ENCODE data around the gene PELI3. TPM values are rescaled to one million over a fixed set of nuclear protein-coding genes. Genes with fewer than 3 reads are reported as not detected.
A peak's percentile ranks its signal among the peaks of the same experiment; 100 is the strongest.

Gene PELI3
- total RNA-seq, 1 experiment from 2014 or later = 22.9 TPM

DNA sequence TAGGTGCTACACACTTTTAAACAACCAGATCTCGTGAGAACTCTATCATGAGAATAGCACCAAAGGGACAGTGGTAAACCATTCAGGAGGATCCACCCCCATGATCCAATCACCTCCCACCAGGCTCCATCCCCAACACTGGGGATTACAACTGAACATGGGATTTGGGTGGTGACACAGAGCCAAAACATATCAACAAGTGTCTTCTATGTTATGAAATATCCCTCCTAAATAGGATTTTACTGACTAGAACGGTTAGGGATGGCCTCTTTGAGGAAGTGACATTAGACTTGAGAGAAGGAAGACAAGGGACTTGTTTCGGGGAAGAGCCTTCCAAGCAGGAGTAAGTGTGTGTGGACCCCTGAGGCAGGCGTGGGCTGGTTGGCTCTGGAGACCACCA is 16.1 kb upstream of the PELI3 start:
- TF ChIP-seq EZH2phosphoT487 (IDR thresholded peaks at IDR 0.05; ENCODE audit: borderline replicate concordance, low read length) (no peak), CTCF (conservative IDR thresholded peaks at IDR 0.05; ENCODE audit: low read depth, low read length) (no peak), EZH2 (IDR thresholded peaks at IDR 0.05; ENCODE audit: low read length, unreplicated experiment) (no peak)
- intact Hi-C loops (cut with micrococcal nuclease) = no loop called here

GRCh38 chr11:66451663-66452062 is 15.0 kb upstream of the PELI3 start:
- no peak for DNase-seq
- ATAC-seq = no peak
- POLR2A ChIA-PET (ENCODE audit: unreplicated experiment) = no interaction called here
- H4K20me1 ChIP-seq (ENCODE audit: low read length) = no peaks in the 10 kb centered on the region
- no peaks in the 10 kb centered on the region for H3K9me2 ChIP-seq (replicated peaks; ENCODE audit: low read length)
- no peak overlapping the region for H3K9ac ChIP-seq (ENCODE audit: low read length)
- H3K9me3 ChIP-seq (ENCODE audit: low read length) = no peaks in the 10 kb centered on the region
- peaks cover 5% of the 10 kb centered on the region for H3F3A ChIP-seq (ENCODE audit: low read length, unreplicated experiment)
- no peak overlapping the region for H3K27ac ChIP-seq (ENCODE audit: low read length)
- intact Hi-C loops (cut with micrococcal nuclease) = no loop called here
- no peak overlapping the region for H3K4me2 ChIP-seq (ENCODE audit: low read length)
- H3K36me3 ChIP-seq (ENCODE audit: low read depth, low read length) = no peaks in the 10 kb centered on the region
- H3K4me3 ChIP-seq (ENCODE audit: low read length) = no peak overlapping the region
- no TSS peak for BruUV-seq (replicated peaks)
- no peak overlapping the region for H2AFZ ChIP-seq (ENCODE audit: low read length)
- H3K27me3 ChIP-seq (ENCODE audit: low read length) = no peaks in the 10 kb centered on the region
- peaks cover 17% of the 10 kb centered on the region for H3K4me1 ChIP-seq (ENCODE audit: insufficient read depth, low read length)
- TF ChIP-seq EZH2phosphoT487 (IDR thresholded peaks at IDR 0.05; ENCODE audit: borderline replicate concordance, low read length) (no peak), EZH2 (IDR thresholded peaks at IDR 0.05; ENCODE audit: low read length, unreplicated experiment) (no peak), CTCF (conservative IDR thresholded peaks at IDR 0.05; ENCODE audit: low read depth, low read length) (no peak)
- H3K79me2 ChIP-seq (ENCODE audit: low read length) = no peaks in the 10 kb centered on the region
- CTCF ChIA-PET = no interaction called here

More for the DNA sequence above, 16.1 kb upstream of the PELI3 start:
- DNase-seq (no peak), ATAC-seq (no peak)
- no peak overlapping the region for H3K9ac ChIP-seq (ENCODE audit: low read length)
- no peak overlapping the region for H3K4me2 ChIP-seq (ENCODE audit: low read length)
- POLR2A ChIA-PET (ENCODE audit: unreplicated experiment) = no interaction called here
- peaks cover 17% of the 10 kb centered on the region for H3K4me1 ChIP-seq (ENCODE audit: insufficient read depth, low read length)
- H2AFZ ChIP-seq (ENCODE audit: low read length) = no peak overlapping the region
- peaks cover 5% of the 10 kb centered on the region for H3F3A ChIP-seq (ENCODE audit: low read length, unreplicated experiment)
- no peaks in the 10 kb centered on the region for H3K36me3 ChIP-seq (ENCODE audit: low read depth, low read length)
- no peaks in the 10 kb centered on the region for H3K9me2 ChIP-seq (replicated peaks; ENCODE audit: low read length)
- H3K9me3 ChIP-seq (ENCODE audit: low read length) = no peaks in the 10 kb centered on the region
- H3K79me2 ChIP-seq (ENCODE audit: low read length) = no peaks in the 10 kb centered on the region
- H3K4me3 ChIP-seq (ENCODE audit: low read length) = no peak overlapping the region
- no TSS peak for BruUV-seq (replicated peaks)
- H3K27ac ChIP-seq (ENCODE audit: low read length) = no peak overlapping the region
- no peaks in the 10 kb centered on the region for H3K27me3 ChIP-seq (ENCODE audit: low read length)
- CTCF ChIA-PET = no interaction called here
- H4K20me1 ChIP-seq (ENCODE audit: low read length) = no peaks in the 10 kb centered on the region

GRCh38 chr11:66454247-66454646 is 12.5 kb upstream of the PELI3 start:
- no peaks in the 10 kb centered on the region for H3K27me3 ChIP-seq (ENCODE audit: low read length)
- peaks cover 5% of the 10 kb centered on the region for H3F3A ChIP-seq (ENCODE audit: low read length, unreplicated experiment)
- H3K4me2 ChIP-seq (ENCODE audit: low read length) = peak overlapping the region; percentile 53
- H3K27ac ChIP-seq (ENCODE audit: low read length) = peak overlapping the region; percentile 75
- no peaks in the 10 kb centered on the region for H3K79me2 ChIP-seq (ENCODE audit: low read length)
- H3K4me3 ChIP-seq (ENCODE audit: low read length) = no peak overlapping the region; the same call in 1 of the 2 replicates
- no peaks in the 10 kb centered on the region for H3K36me3 ChIP-seq (ENCODE audit: low read depth, low read length)
- ChIA-PET POLR2A (ENCODE audit: unreplicated experiment) (interaction anchor here (1.0 kb wide), 1 partner anchor 15 kb away, joined by 6 read pairs; the partner anchor contains the start of gene MRPL11), CTCF (interaction anchor here (1.1 kb wide), 1 partner anchor 15 kb away, joined by 3 read pairs; the partner anchor contains the start of gene MRPL11)
- H3K9me2 ChIP-seq (replicated peaks; ENCODE audit: low read length) = no peaks in the 10 kb centered on the region
- H2AFZ ChIP-seq (ENCODE audit: low read length) = no peak overlapping the region
- no peak for TF ChIP-seq EZH2 (IDR thresholded peaks at IDR 0.05; ENCODE audit: low read length, unreplicated experiment)
- no peak for TF ChIP-seq EZH2phosphoT487 (IDR thresholded peaks at IDR 0.05; ENCODE audit: borderline replicate concordance, low read length)
- no peak for TF ChIP-seq CTCF (conservative IDR thresholded peaks at IDR 0.05; ENCODE audit: low read depth, low read length)
- no TSS peak for BruUV-seq (replicated peaks)
- no peaks in the 10 kb centered on the region for H4K20me1 ChIP-seq (ENCODE audit: low read length)
- H3K9me3 ChIP-seq (ENCODE audit: low read length) = no peaks in the 10 kb centered on the region
- H3K4me1 ChIP-seq (ENCODE audit: insufficient read depth, low read length) = peaks cover 17% of the 10 kb centered on the region
- DNase-seq (peak; percentile 96), ATAC-seq (peak; percentile 87)
- intact Hi-C loops (cut with micrococcal nuclease) = no loop called here
- no peak overlapping the region for H3K9ac ChIP-seq (ENCODE audit: low read length)
